GM12891 (cell line): Measurements from ENCODE around the gene PGAP3. TPM values are rescaled to one million over a fixed set of nuclear protein-coding genes. Genes with fewer than 3 reads are reported as not detected.
"Not testable (repeated sequence)": the region's sequence is repeated elsewhere in the genome, so short reads cannot be mapped to it uniquely, and the experiment has no call there.

Experiments
- DNase-seq: peaks from one replicate; pipeline ENCODE4 v3.0.0; 2011; ENCODE audit warnings: low spot score; ENCODE audit not compliant: insufficient read length
- FAIRE-seq: peaks from 2 replicates; lab custom pipeline; 2011; peaks lifted over from hg19 to GRCh38; lab: Jason Lieb, UNC
- PAX5 ChIP-seq: IDR thresholded peaks from 2 replicates; pipeline ENCODE4 v1.6.1; 2011; ENCODE audit warnings: low read length, moderate library complexity, mild to moderate bottlenecking; ENCODE audit not compliant: insufficient read depth, severe bottlenecking
- POLR2A ChIP-seq: IDR thresholded peaks from 2 replicates; pipeline ENCODE4 v1.6.1; 2011; ENCODE audit warnings: low read depth, low read length, control low read depth
- POLR2AphosphoS5 ChIP-seq: IDR thresholded peaks from 2 replicates; pipeline ENCODE4 v1.6.1; 2011; ENCODE audit warnings: low read depth, low read length, control low read depth
- POU2F2 ChIP-seq: IDR thresholded peaks from 2 replicates; pipeline ENCODE4 v1.6.1; 2011; ENCODE audit warnings: low read depth, mild to moderate bottlenecking, control low read depth, low read length, moderate library complexity
- SPI1 ChIP-seq: IDR thresholded peaks from 2 replicates; pipeline ENCODE4 v1.6.1; 2011; ENCODE audit warnings: low read depth, low read length, control low read depth
- TAF1 ChIP-seq: IDR thresholded peaks from 2 replicates; pipeline ENCODE4 v1.6.1; 2011; ENCODE audit warnings: low read depth, low read length, control low read depth
- polyA plus RNA-seq: library from polyadenylated mRNA; unstranded; fragments of >200 nt; gene quantifications from one replicate; pipeline ENCODE4 v1.2.1, GENCODE V29; 2012; ENCODE audit warnings: low read depth, missing spikeins, inconsistent platforms; ENCODE audit not compliant: missing spikeins

PGAP3 gene, protein sequence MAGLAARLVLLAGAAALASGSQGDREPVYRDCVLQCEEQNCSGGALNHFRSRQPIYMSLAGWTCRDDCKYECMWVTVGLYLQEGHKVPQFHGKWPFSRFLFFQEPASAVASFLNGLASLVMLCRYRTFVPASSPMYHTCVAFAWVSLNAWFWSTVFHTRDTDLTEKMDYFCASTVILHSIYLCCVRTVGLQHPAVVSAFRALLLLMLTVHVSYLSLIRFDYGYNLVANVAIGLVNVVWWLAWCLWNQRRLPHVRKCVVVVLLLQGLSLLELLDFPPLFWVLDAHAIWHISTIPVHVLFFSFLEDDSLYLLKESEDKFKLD
- polyA plus RNA-seq: 6.9 TPM

DNA sequence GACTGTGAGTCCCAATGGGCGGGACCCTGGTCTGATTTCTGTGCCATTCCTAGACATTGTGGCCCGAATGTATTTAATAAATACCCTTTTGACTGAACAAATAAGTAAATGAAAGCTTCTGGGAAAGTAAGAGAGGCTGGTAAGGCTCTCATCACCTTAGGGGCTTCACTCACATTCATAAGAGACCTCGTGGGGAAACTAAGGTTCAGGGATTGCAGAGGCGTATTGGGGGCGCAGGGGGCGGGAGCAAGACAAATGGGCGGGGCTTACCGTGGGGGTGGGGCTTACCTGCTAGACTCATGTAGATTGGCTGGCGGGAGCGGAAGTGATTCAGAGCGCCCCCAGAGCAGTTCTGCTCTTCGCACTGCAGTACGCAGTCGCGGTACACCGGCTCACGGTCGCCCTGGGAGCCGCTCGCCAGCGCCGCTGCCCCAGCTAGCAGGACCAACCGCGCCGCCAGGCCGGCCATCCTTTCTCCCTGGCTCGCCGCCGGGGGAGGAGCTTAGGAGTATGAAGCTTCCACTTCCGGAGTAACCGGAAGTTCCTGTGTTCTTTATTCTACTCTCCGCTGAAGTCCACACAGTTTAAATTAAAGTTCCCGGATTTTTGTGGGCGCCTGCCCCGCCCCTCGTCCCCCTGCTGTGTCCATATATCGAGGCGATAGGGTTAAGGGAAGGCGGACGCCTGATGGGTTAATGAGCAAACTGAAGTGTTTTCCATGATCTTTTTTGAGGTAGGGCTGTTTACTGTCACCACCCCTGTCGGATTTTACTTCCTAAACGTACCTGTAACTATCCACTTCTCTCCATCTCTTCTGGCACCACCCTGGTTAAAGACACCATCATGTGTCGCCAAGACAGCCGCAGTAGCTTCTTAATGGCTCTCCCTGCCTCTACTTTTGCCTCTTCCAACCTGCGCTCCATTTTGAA lies at the start of gene PGAP3:
Gene PGAP3 (minus strand): TSS at position 512 of the 929 bp plus-strand sequence. CDS start 43 bp downstream, at position 469.
- DNase-seq (peak; percentile 90), FAIRE-seq (peak; percentile 92)
- TF ChIP-seq SPI1 (peak; percentile 62; the same call in 1 of the 2 replicates), TAF1 (peak; percentile 76), PAX5 (no peak), POLR2AphosphoS5 (peak; percentile 77), POU2F2 (peak; percentile 46; the same call in 1 of the 2 replicates), POLR2A (peak; percentile 74)

DNA sequence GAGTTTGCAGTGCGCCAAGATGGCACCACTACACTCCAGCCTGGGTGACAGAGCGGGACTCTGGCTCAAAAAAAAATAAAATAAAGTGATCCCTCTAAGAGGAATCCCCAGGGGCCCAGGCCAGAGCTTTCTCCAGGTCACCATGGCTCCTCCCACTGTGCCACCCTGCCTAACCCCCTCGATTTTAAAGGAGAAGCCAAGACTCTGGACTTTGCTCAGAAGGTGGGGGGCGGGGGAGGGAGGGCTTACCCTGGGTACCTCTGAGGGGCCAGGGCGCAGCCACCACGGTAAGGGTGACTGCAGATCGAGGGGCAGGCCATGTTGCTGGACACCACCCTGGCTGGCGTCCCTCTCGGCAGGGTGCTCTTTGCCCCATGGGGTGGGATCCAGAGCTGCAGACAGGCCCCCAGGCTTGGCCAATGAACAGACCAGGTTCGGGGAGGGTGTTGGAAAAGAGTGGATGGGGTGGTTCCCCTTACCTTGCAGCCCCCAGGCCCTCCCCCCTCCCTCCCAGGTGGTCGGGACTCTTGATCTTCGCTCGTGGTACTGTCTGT lies 49.4 kb upstream of the PGAP3 start:
- DNase-seq (no peak), FAIRE-seq (no peak)
- TF ChIP-seq POLR2A (no peak), PAX5 (no peak), POLR2AphosphoS5 (no peak)

DNA sequence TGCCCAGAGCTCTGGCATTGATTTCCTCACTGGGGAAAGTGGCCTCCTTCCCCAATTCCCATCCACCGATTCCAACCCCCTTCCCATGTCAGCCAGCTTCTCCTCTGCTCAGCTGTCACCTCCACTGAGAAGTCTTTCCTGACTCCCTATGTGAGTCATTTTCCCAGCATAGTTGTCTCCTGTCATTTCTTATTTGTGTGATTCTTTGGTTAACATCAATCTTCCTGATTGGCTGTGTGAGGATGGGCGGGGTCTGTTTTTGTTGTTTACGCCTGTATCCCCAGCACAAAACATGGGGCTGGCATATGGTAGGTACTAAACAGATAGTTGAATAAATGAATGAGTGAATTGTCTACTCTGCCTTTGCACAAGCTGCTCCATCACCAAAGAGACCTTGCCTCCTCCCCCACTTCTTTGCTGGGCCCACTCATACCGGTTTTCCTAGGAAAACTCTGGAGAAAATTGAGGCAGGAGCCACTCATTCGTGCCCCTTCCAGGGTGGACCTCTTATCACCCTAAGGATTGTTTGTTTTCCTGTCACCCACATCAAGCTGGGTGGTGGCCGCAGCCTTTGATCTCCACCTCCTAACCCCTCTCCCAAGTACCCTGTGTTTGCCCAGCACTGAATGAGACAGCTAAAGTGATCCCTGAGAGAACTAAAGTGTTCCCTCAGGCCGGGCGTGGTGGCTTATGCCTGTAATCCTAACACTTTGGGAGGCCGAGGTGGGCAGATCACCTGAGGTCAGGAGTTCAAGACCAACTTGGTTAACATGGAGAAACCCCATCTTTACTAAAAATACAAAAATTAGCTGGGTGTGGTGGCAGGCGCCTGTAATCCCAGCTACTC lies 48.7 kb upstream of the PGAP3 start:
- no peak for DNase-seq
- no peak for TF ChIP-seq POLR2AphosphoS5
- TF ChIP-seq PAX5: no peak
- no peak for TF ChIP-seq POLR2A
- TF ChIP-seq TAF1: no peak
- TF ChIP-seq SPI1: no peak
- TF ChIP-seq POU2F2: no peak
- FAIRE-seq: peak; percentile 13

DNA sequence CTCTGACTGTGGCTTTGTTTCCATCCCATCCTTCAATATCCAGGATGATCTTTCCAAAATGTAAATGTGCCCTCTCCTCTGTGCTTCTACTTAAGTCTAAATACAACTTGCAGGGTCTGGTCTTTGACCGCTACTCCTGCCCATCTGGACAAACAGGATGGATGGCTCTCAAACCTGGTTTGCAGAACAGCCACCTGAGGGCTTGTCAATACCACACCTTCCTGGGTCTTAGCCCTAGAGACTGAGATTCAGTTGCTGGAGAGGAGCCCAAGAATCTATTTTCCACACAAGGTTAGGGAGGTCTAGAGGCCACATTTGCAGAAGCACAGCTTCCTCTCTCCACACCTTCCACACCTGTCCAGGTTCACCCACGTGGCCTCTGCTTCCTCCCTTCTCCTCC lies 48.0 kb upstream of the PGAP3 start:
- DNase-seq (no peak), FAIRE-seq (no peak)
- TF ChIP-seq POLR2A (no peak), PAX5 (no peak), TAF1 (no peak), POLR2AphosphoS5 (no peak)

DNA sequence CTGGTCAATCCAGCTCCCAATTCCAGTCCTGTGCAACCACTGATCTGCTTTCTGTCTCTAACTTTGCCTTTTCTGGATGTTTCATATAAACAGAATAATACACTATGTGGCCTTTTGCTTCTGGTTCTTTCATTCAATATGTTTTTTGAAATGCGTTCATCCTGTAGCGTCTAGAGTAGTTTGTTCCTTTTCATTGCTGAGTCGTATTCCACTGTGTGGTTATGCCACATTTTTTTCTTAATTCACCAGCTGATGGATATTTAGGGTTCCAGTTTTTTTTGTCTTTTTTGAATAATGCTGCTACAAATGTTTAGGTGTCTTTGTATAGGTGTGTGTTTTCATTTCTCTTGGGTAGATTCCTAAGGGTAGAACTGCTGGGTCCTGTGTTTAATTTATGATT lies 44.7 kb upstream of the PGAP3 start:
- TF ChIP-seq TAF1 (no peak), POU2F2 (no peak), PAX5 (no peak), SPI1 (no peak), POLR2AphosphoS5 (no peak), POLR2A (no peak)
- DNase-seq (no peak), FAIRE-seq (no peak)

DNA sequence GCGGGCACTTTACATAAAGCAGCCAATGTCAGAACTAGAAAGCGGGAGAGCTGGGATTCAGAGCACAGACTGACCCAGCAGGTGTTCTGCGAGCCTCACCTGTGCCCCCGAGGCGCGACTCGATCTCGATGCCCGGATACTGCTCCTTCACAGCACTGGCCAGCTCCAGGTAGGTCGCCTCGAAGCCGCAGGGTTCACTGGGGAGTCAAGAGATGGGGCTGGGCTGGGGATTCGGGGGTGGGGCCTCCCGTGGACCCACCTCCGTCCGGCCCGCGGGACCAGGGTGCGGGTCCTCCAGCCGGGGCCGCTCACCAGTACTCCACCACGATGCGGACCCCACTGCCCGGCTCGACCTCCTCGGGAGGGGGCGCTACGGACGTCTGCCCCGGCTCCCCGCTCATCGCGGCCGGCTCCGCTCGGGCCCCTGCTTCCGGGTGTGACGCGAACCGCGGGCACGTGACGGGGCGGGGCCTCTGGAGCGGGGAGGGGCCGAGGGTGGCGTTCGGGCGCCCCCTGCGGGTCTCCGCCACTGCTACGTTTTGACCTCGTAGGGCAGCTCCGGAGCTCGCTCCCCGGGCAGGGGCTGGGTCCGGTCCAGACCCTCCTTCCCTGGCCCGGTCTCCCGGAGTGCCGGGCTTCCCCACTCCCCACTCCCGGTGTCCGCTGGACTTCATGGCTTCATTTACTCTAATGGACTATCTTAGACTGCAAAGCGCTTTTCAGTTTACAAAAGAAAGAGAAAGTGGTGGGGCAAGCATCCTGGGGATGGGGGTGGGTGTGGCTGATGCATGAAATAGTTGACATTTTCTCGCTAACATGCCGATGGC lies 42.5 kb upstream of the PGAP3 start, which contains the start of gene MIEN1:
Gene MIEN1 (minus strand): TSS at position 438 of the 827 bp plus-strand sequence. CDS start 37 bp downstream, at position 401.
- TF ChIP-seq POLR2A: peak; percentile 88
- no peak for TF ChIP-seq PAX5
- TF ChIP-seq POU2F2: no peak
- no peak for TF ChIP-seq SPI1
- TF ChIP-seq POLR2AphosphoS5: peak; percentile 77
- peak; percentile 60 for TF ChIP-seq TAF1
- DNase-seq: peak; percentile 99
- peak; percentile 93 for FAIRE-seq

DNA sequence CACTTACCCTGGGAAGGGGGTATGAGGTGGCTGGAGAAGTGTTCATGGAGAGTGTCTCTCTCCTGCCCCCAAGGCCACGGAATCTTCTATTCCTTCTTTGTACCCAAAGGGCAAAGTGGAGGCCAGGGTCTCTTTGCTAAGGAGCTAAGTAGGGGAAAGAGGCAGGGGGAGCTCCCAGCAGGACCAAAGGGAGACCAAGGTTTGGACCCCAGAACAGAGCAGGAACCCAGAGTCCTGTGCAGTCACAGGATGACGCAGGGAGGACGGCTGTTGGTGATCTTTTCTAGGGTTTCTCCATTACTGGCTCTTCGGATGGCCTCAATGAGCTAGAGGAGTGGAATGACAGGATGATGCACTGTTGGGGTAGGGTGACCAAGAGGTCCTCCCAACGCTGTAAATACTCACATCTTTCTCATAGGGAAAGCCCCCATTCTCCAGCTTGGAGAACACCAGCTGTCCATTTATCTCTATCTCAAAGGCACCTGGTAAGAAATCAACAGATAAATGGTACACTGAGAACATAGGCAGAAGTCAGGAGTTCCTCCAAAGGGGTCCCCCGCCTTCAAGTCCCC lies 41.5 kb upstream of the PGAP3 start:
- FAIRE-seq (peak; percentile 23), DNase-seq (no peak)
- TF ChIP-seq PAX5 (no peak), POLR2AphosphoS5 (no peak), SPI1 (no peak), POLR2A (no peak), TAF1 (no peak), POU2F2 (no peak)

DNA sequence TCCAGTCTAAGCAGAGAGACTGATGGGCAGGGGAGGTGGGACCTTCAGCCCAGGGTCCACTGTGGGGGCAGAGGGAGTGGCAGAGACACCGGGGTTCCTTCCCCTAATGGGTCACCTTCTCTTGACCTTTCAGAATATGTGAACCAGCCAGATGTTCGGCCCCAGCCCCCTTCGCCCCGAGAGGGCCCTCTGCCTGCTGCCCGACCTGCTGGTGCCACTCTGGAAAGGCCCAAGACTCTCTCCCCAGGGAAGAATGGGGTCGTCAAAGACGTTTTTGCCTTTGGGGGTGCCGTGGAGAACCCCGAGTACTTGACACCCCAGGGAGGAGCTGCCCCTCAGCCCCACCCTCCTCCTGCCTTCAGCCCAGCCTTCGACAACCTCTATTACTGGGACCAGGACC lies 39.7 kb upstream of the PGAP3 start:
- DNase-seq (no peak), FAIRE-seq (no peak)
- TF ChIP-seq SPI1 (no peak), POLR2AphosphoS5 (no peak), PAX5 (no peak), POU2F2 (no peak)

DNA sequence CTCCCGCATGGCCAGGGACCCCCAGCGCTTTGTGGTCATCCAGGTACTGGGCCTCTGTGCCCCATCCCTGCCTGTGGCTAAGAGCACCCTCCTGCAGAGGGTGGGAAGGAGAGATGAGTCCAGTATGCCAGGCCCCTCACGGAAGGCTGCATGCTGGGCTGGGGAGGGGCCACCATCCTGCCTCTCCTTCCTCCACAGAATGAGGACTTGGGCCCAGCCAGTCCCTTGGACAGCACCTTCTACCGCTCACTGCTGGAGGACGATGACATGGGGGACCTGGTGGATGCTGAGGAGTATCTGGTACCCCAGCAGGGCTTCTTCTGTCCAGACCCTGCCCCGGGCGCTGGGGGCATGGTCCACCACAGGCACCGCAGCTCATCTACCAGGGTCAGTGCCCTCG lies 38.8 kb upstream of the PGAP3 start:
- TF ChIP-seq SPI1 (no peak), POLR2A (0 out of 2 replicates have a peak, but pooled peaks have one; percentile 27), POU2F2 (no peak), PAX5 (no peak), POLR2AphosphoS5 (no peak)
- DNase-seq: no peak
- no peak for FAIRE-seq

DNA sequence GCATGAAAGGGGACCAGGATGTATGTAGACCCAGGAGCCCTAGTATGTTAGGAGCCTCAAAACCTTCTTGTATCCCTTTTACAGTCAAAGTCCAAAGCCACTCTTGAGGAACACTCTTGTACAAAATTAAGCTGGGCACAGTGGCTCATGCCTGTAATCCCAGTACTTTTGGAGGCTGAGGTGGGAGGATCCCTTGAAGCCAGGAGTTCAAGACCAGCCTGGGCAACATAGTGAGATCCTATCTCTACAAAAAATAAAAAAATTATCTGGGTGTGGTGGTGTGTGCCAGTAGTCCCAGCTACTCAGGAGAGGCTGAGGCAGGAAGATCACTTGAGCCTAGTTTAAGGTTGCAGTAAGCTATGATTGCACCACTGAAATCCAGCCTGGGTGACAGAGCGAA lies 38.1 kb upstream of the PGAP3 start:
- not testable (repeated sequence) for DNase-seq, FAIRE-seq
